Aorta (tissue), 5 donors: ENCODE measurements around the gene CFAP53. TPM values are rescaled to one million over a fixed set of nuclear protein-coding genes. Genes with fewer than 3 reads are reported as not detected.
"Not testable (repeated sequence)": the region's sequence is repeated elsewhere in the genome, so short reads cannot be mapped to it uniquely, and the experiment has no call there.

ENCODE experiments used
- ATAC-seq: fragments of 200-7000 bp; cut with Tn5 transposase; one replicate; pipeline ENCODE4 v1.9.1; 2022; ENCODE audit warnings: moderate library complexity; ENCODE audit not compliant: low FRiP score
- DNase-seq, 2 donors: peaks; one replicate each; pipeline ENCODE4 v3.0.0-alpha.2; 2020
- H3K27ac ChIP-seq, 2 donors: one replicate each; pipeline ENCODE4 v1.5.1; 2013; ENCODE audit warnings: low read length in 2 of 2, mild to moderate bottlenecking in 2 of 2, moderate library complexity in 2 of 2, control low read depth in 1 of 2, inconsistent platforms in 1 of 2, low read depth in 1 of 2
- H3K27me3 ChIP-seq, 2 donors: one replicate each; pipeline ENCODE4 v1.6.1; 2013; ENCODE audit warnings: control low read depth in 1 of 2, low read length in 1 of 2, mild to moderate bottlenecking in 1 of 2, moderate library complexity in 1 of 2; ENCODE audit not compliant: insufficient read depth in 2 of 2, control insufficient read depth in 1 of 2
- H3K36me3 ChIP-seq, 2 donors: one replicate each; pipeline ENCODE4 v1.6.1; 2013; ENCODE audit warnings: control low read depth in 1 of 2, low read length in 1 of 2, mild to moderate bottlenecking in 1 of 2; ENCODE audit not compliant: insufficient read depth in 2 of 2, control insufficient read depth in 1 of 2
- H3K4me1 ChIP-seq, 2 donors: one replicate each; pipeline ENCODE4 v1.6.1; 2013; ENCODE audit warnings: low read length in 2 of 2, control low read depth in 1 of 2, mild to moderate bottlenecking in 1 of 2, moderate library complexity in 1 of 2; ENCODE audit not compliant: insufficient read depth in 2 of 2, control insufficient read depth in 1 of 2
- H3K4me3 ChIP-seq, 2 donors: one replicate each; pipeline ENCODE4 v1.5.1; 2013; ENCODE audit warnings: low read length in 2 of 2, control low read depth in 1 of 2, mild to moderate bottlenecking in 1 of 2
- H3K9me3 ChIP-seq: one replicate; pipeline ENCODE4 v1.6.1; 2013; ENCODE audit warnings: mild to moderate bottlenecking, low read length; ENCODE audit not compliant: control insufficient read depth
- WGBS, 2 donors: extraction: QIAGEN DNeasy Blood & Tissue Kit; methylation state at CpG; one replicate each; pipeline ENCODE4 v1.1.7; 2013; 5-methylcytosine and 5-hydroxymethylcytosine counted together
- intact Hi-C, 2 donors: fragments of 100-400 bp; cut with DNase I; formaldehyde crosslinking; loops; one replicate each; pipeline versions ENCODE4 v1.14.2 to v1.15.0; 2022
- polyA plus RNA-seq, 2 donors: library from polyadenylated mRNA; stranded (reverse); fragments of 200-250 nt; gene quantifications; one replicate each; pipeline ENCODE4 v1.2.3, GENCODE V29; 2013
- total RNA-seq, 2 donors: library from RNA; stranded (reverse); fragmentation: NEBNext Ultra II Directional; extraction: Animal tissue kit (Norgen Biotek cat#: 25700); gene quantifications; one replicate each; pipeline ENCODE4 v1.2.1, GENCODE V29; 2021
- donor health status: healthy with polysubstance abuse.
- donor health status: Bipolar disorder and iron deficiency.
- donor health status: DM: no; HTN: no; CAD: no.
- donor health status: DM: no; HTN: no; CAD: no.
- donor health status: DM: yes; HTN: yes; CAD: no.

The CFAP53 gene
- total and polyA plus RNA-seq, 4 donors = 0.39 to 0.61 (median 0.49) TPM; not detected in 1

- no peaks in the 10 kb centered on the region for H3K36me3 ChIP-seq
- H3K27me3 ChIP-seq = no peaks in the 10 kb centered on the region
- H3K4me1 ChIP-seq = no peaks in the 10 kb centered on the region
- no peak overlapping the region for H3K4me3 ChIP-seq
- no peaks in the 10 kb centered on the region for H3K9me3 ChIP-seq
- intact Hi-C loops = no loop called here
- no peak for DNase-seq
- ATAC-seq = no peak
- no peak overlapping the region for H3K27ac ChIP-seq
These were observed 3.3 kb downstream of the CFAP53 start for GRCh38 chr18:50262977-50263376.

DNA sequence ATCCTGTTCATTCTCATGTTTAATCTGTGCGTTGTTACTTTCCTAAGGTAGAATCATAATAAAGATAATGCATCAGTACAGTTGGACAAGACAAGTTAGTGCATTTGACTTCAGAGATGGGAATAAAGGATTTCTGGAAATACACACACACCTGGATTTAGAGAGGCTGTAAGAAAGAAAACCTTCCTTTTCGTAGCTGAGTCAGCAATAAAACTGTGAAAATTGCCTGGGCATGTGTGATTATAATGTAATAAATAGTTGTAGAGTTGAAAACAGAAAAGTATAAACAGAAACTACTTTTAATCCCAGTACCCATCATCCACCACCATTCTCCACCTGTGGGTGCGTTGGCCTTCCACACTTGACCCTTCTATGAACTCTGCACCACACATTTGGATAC is 15.4 kb downstream of the CFAP53 start:
- ATAC-seq (no peak), DNase-seq (no peak)
- no peak overlapping the region for H3K27ac ChIP-seq
- no peaks in the 10 kb centered on the region for H3K27me3 ChIP-seq
- H3K9me3 ChIP-seq = no peaks in the 10 kb centered on the region
- H3K36me3 ChIP-seq = no peaks in the 10 kb centered on the region
- H3K4me1 ChIP-seq = no peaks in the 10 kb centered on the region
- 81 to 83% methylated on average over 3 of the region's 3 CpGs for WGBS, 2 donors
- intact Hi-C loops = no loop called here
- H3K4me3 ChIP-seq = no peak overlapping the region

DNA sequence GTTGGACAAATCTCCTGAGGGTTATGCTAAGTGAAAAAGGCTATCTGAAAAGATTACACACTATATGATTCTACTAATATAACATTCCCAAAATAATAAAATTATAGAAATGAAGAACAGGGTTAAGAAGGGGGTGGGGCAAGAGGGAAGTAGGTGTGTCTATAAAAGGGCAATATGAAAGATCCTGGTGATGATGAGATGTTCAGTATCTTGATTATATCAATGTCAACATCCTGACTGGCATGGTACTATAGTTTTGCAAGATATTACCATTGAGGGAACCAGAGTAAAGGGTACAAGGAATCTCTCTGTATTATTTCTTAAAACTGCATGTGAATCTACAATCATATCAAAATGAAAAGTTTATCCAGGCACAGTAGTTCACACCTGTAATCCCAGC is 16.7 kb downstream of the CFAP53 start:
- DNase-seq (no peak), ATAC-seq (no peak)

GRCh38 chr18:50247561-50247960 is 18.7 kb downstream of the CFAP53 start:
- H3K36me3 ChIP-seq = no peaks in the 10 kb centered on the region

More for the DNA sequence above, 16.7 kb downstream of the CFAP53 start:
- no peaks in the 10 kb centered on the region for H3K4me1 ChIP-seq
- H3K9me3 ChIP-seq = no peaks in the 10 kb centered on the region
- intact Hi-C loops = no loop called here
- no peaks in the 10 kb centered on the region for H3K36me3 ChIP-seq
- no peak overlapping the region for H3K4me3 ChIP-seq
- H3K27ac ChIP-seq = no peak overlapping the region
- H3K27me3 ChIP-seq = no peaks in the 10 kb centered on the region

DNA sequence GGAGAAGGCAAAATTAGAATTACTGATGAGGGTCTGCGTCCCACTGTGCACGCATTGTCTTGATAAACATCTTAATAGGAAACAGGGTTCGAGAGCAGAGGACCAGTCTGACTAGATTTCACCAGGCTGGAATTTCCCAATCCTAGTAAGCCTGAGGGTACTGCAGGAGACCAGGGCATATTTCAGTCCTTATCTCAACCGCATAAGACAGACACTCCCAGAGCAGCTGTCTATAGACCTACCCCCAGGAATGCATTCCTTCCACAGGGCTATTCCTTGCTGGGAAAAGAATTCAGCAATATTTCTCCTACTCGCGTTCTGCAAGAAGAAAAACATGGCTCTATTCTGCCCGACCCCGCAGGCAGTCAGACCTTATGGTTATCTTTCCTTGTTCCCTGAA is 24.5 kb downstream of the CFAP53 start:
- WGBS, 2 donors = 66 to 76% methylated on average over 8 of the region's 8 CpGs
- H3K9me3 ChIP-seq, H3K27ac ChIP-seq, H3K4me1 ChIP-seq, ATAC-seq, H3K27me3 ChIP-seq, DNase-seq, H3K36me3 ChIP-seq, intact Hi-C loops, H3K4me3 ChIP-seq: not testable (repeated sequence)

More at GRCh38 chr18:50247561-50247960, 18.7 kb downstream of the CFAP53 start:
- no peak overlapping the region for H3K4me3 ChIP-seq
- no peaks in the 10 kb centered on the region for H3K27me3 ChIP-seq
- no peaks in the 10 kb centered on the region for H3K9me3 ChIP-seq
- DNase-seq (no peak), ATAC-seq (no peak)
- intact Hi-C loops = no loop called here
- H3K4me1 ChIP-seq = no peaks in the 10 kb centered on the region
- no peak overlapping the region for H3K27ac ChIP-seq

GRCh38 chr18:50240080-50240563 is 26.2 kb downstream of the CFAP53 start:
- Histone ChIP-seq H3K36me3 (no peaks in the 10 kb centered on the region), H3K27me3 (no peaks in the 10 kb centered on the region), H3K4me3 (no peak overlapping the region), H3K4me1 (no peaks in the 10 kb centered on the region), H3K9me3 (no peaks in the 10 kb centered on the region), H3K27ac (no peak overlapping the region)
- intact Hi-C loops = no loop called here
- DNase-seq (no peak), ATAC-seq (no peak)
- WGBS, 2 donors = 82 to 90% methylated on average over 3 of the region's 3 CpGs

DNA sequence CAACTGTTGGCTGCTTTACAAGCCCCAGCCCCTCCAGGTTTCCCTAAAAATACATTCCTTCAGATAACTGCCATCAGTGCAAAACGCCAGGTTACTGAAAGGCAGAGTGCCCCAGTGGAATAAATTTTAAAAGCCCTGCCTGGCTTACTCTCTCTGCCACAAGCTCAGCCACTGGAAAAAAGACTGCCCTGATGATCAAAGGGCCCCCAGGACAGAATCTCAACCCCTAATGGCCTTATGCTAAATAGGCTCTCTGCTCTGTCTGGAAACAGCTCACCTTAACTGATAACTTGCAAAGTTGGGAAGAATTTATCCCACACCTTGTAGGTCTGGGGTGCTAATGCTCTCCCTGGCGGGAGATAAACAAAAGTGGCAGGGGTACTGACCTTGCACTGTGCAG is 33.9 kb downstream of the CFAP53 start:
- no peak overlapping the region for H3K4me3 ChIP-seq
- no peaks in the 10 kb centered on the region for H3K27me3 ChIP-seq
- H3K27ac ChIP-seq = no peak overlapping the region
- H3K9me3 ChIP-seq = no peaks in the 10 kb centered on the region
- ATAC-seq (no peak), DNase-seq (no peak)
- no peaks in the 10 kb centered on the region for H3K36me3 ChIP-seq
- H3K4me1 ChIP-seq = no peaks in the 10 kb centered on the region
- 52% methylated on average over 2 of the region's 2 CpGs for WGBS, 2 donors
- intact Hi-C loops = no loop called here

DNA sequence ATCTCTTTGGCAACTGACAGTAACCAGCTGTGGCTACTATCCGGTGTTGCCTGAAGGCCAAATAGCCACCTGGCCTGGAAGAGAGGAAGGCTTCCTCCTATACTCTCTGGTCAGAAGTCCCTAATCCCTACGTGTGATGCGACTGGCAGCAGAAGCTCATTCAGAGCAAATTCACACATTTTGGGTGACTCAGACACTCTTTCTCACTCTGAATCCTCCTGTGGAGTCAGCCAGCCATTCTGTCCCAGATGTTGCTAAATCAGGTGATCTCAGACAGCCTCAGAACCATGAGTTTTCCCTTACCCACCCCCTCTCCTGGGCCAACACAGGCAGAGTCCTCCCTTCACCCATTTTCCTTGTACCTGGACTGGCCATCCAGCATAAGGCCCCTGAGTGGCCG is 34.7 kb downstream of the CFAP53 start:
- H3K9me3 ChIP-seq = no peaks in the 10 kb centered on the region
- intact Hi-C loops = no loop called here
- no peak overlapping the region for H3K4me3 ChIP-seq
- ATAC-seq (no peak), DNase-seq (no peak)
- H3K36me3 ChIP-seq = no peaks in the 10 kb centered on the region
- no peaks in the 10 kb centered on the region for H3K4me1 ChIP-seq
- WGBS, 2 donors = 88 to 93% methylated on average over 4 of the region's 4 CpGs
- H3K27me3 ChIP-seq = no peaks in the 10 kb centered on the region
- no peak overlapping the region for H3K27ac ChIP-seq

- DNase-seq, H3K4me1 ChIP-seq, intact Hi-C loops, H3K9me3 ChIP-seq, H3K27ac ChIP-seq, H3K36me3 ChIP-seq, ATAC-seq, H3K4me3 ChIP-seq, H3K27me3 ChIP-seq: not testable (repeated sequence)
- 47 to 61% methylated on average over 4 of the region's 4 CpGs for WGBS, 2 donors
These were observed 46.0 kb downstream of the CFAP53 start for GRCh38 chr18:50220249-50220648.
